ENCODE results near the gene STK11IP. TPM values are rescaled to one million over a fixed set of nuclear protein-coding genes. Genes with fewer than 3 reads are reported as not detected.

STK11IP gene
- total RNA-seq, 1 experiment from 2014 or later = 40.6 TPM

GRCh38 chr2:219618733-219619122, 21.1 kb downstream of the STK11IP start:
- Histone ChIP-seq H2AFZ (no peak overlapping the region), H3K4me1 (replicated peaks; ENCODE audit: insufficient read depth) (no peaks in the 10 kb centered on the region), H3K27me3 (ENCODE audit: insufficient read depth, low read depth) (no peaks in the 10 kb centered on the region), H3K79me2 (ENCODE audit: low read depth) (no peaks in the 10 kb centered on the region), H3F3A (ENCODE audit: insufficient read depth, low read depth) (no peaks in the 10 kb centered on the region), H3K4me2 (no peak overlapping the region), H3K9me2 (ENCODE audit: insufficient read depth) (no peaks in the 10 kb centered on the region), H3K4me3 (no peak overlapping the region), H4K20me1 (ENCODE audit: insufficient read depth) (no peaks in the 10 kb centered on the region), H3K27ac (no peak overlapping the region), H3K9me3 (ENCODE audit: insufficient read depth, low read depth) (no peaks in the 10 kb centered on the region), H3K36me3 (ENCODE audit: low read depth) (no peaks in the 10 kb centered on the region; the same call in none of the 2 replicates)
- TF ChIP-seq EZH2 (IDR thresholded peaks at IDR 0.05; ENCODE audit: low read depth) (no peak), CTCF (conservative IDR thresholded peaks at IDR 0.05) (no peak)
- no TSS peak for BruUV-seq (replicated peaks)
- DNase-seq = no peak
- ChIA-PET POLR2A (ENCODE audit: unreplicated experiment) (no interaction called here), CTCF (interaction anchor here (0.7 kb wide), 1 partner anchor 9 kb away, joined by 4 read pairs; no protein-coding TSS in a partner anchor)
- intact Hi-C loops (cut with micrococcal nuclease; ENCODE audit: unreplicated experiment) = no loop called here

- H3K27me3 ChIP-seq (ENCODE audit: insufficient read depth, low read depth) = no peaks in the 10 kb centered on the region
- intact Hi-C loops (cut with micrococcal nuclease; ENCODE audit: unreplicated experiment) = no loop called here
- no peak overlapping the region for H2AFZ ChIP-seq
- no peak overlapping the region for H3K27ac ChIP-seq
- no peaks in the 10 kb centered on the region for H3K9me2 ChIP-seq (ENCODE audit: insufficient read depth)
- H4K20me1 ChIP-seq (ENCODE audit: insufficient read depth) = no peaks in the 10 kb centered on the region
- no peak overlapping the region for H3K4me2 ChIP-seq
- no peaks in the 10 kb centered on the region; the same call in 1 of the 2 replicates for H3K36me3 ChIP-seq (ENCODE audit: low read depth)
- no TSS peak for BruUV-seq (replicated peaks)
- no peaks in the 10 kb centered on the region for H3K9me3 ChIP-seq (ENCODE audit: insufficient read depth, low read depth)
- no peaks in the 10 kb centered on the region for H3K4me1 ChIP-seq (replicated peaks; ENCODE audit: insufficient read depth)
- no peak for DNase-seq
- ChIA-PET POLR2A (ENCODE audit: unreplicated experiment) (no interaction called here), CTCF (interaction anchor here (0.7 kb wide), 1 partner anchor 9 kb away, joined by 4 read pairs; no protein-coding TSS in a partner anchor)
- H3K4me3 ChIP-seq = no peak overlapping the region
- no peaks in the 10 kb centered on the region for H3K79me2 ChIP-seq (ENCODE audit: low read depth)
- TF ChIP-seq EZH2 (IDR thresholded peaks at IDR 0.05; ENCODE audit: low read depth) (no peak), CTCF (conservative IDR thresholded peaks at IDR 0.05) (no peak)
- no peaks in the 10 kb centered on the region for H3F3A ChIP-seq (ENCODE audit: insufficient read depth, low read depth)
Measured at GRCh38 chr2:219619235-219619634, 21.6 kb downstream of the STK11IP start.

- no peak overlapping the region for H2AFZ ChIP-seq
- H3K79me2 ChIP-seq (ENCODE audit: low read depth) = no peaks in the 10 kb centered on the region
- no peak for DNase-seq
- H3K4me3 ChIP-seq = no peak overlapping the region
- H3K27me3 ChIP-seq (ENCODE audit: insufficient read depth, low read depth) = no peaks in the 10 kb centered on the region
- POLR2A ChIA-PET (ENCODE audit: unreplicated experiment) = interaction anchor here (0.6 kb wide), 1 partner anchor 14 kb away, joined by 3 read pairs; no protein-coding TSS in a partner anchor
- H3K27ac ChIP-seq = no peak overlapping the region
- no TSS peak for BruUV-seq (replicated peaks)
- no peaks in the 10 kb centered on the region for H3K4me1 ChIP-seq (replicated peaks; ENCODE audit: insufficient read depth)
- intact Hi-C loops (cut with micrococcal nuclease; ENCODE audit: unreplicated experiment) = no loop called here
- H4K20me1 ChIP-seq (ENCODE audit: insufficient read depth) = no peaks in the 10 kb centered on the region
- H3K4me2 ChIP-seq = no peak overlapping the region
- TF ChIP-seq EZH2 (IDR thresholded peaks at IDR 0.05; ENCODE audit: low read depth) (no peak), CTCF (conservative IDR thresholded peaks at IDR 0.05) (no peak)
- no peaks in the 10 kb centered on the region for H3F3A ChIP-seq (ENCODE audit: insufficient read depth, low read depth)
- no peaks in the 10 kb centered on the region for H3K9me2 ChIP-seq (ENCODE audit: insufficient read depth)
- H3K9me3 ChIP-seq (ENCODE audit: insufficient read depth, low read depth) = no peaks in the 10 kb centered on the region
- no peaks in the 10 kb centered on the region for H3K36me3 ChIP-seq (ENCODE audit: low read depth)
- CTCF ChIA-PET = no interaction called here
Measured at GRCh38 chr2:219620546-219620945, 22.9 kb downstream of the STK11IP start.

Measured in PC-9 (cell line).